HFFc6 (cell line): Measurements from ENCODE around the gene KMT5C. TPM values are rescaled to one million over a fixed set of nuclear protein-coding genes. Genes with fewer than 3 reads are reported as not detected.

Experiments used
- DNase-seq: peaks from one replicate; pipeline ENCODE4 v3.0.0-alpha.2; 2018
- H3K27ac Mint-ChIP-seq: 2 replicates; pipeline ENCODE4 v1.8.0; 2020; ENCODE audit warnings: mild to moderate bottlenecking, mixed read lengths
- H3K27me3 Mint-ChIP-seq: 2 replicates; pipeline ENCODE4 v1.8.0; 2021; ENCODE audit warnings: mild to moderate bottlenecking, moderate library complexity, mixed read lengths; ENCODE audit not compliant: insufficient read depth
- H3K36me3 Mint-ChIP-seq: 2 replicates; pipeline ENCODE4 v1.8.0; 2021; ENCODE audit warnings: low read depth, mixed read lengths
- H3K4me1 Mint-ChIP-seq: 2 replicates; pipeline ENCODE4 v1.8.0; 2020; ENCODE audit warnings: low read depth, mixed read lengths
- H3K4me3 Mint-ChIP-seq: 2 replicates; pipeline ENCODE4 v1.8.0; 2020; ENCODE audit warnings: mild to moderate bottlenecking, moderate library complexity, mixed read lengths
- H3K9me3 Mint-ChIP-seq: 2 replicates; pipeline ENCODE4 v1.8.0; 2020; ENCODE audit warnings: mild to moderate bottlenecking, mixed read lengths
- long read RNA-seq: library from polyadenylated mRNA; unstranded; transcript quantifications from one replicate; pipeline ENCODE4 v2.0.0, GENCODE V29; 2019
- total RNA-seq, 6 experiments: library from RNA; stranded (reverse); fragmentation: NEBNext Ultra II Directional; extraction: Animal tissue kit (Norgen Biotek cat#: 25700); gene quantifications; 2 replicates in 1 of 6; 3 replicates in 5 of 6; pipeline ENCODE4 v1.2.3, GENCODE V29; 2021
- TF ChIP-seq, protein P1 (sequence below): fragments of 200-600 bp; sonication (generic); IDR thresholded peaks from 2 replicates; pipeline ENCODE4 v1.5.0; 2021; ENCODE audit warnings: antibody characterized with exemption, mild to moderate bottlenecking

The KMT5C gene
- 1 to 10 TPM; 3.8 to 6.2 (median 4.4) TPM for total RNA-seq
- long read RNA-seq, partial matches to known transcripts, result 1 of 1 reads
- long read RNA-seq, other reads (novel, unspliced or antisense), result 0 of 1 reads

DNA sequence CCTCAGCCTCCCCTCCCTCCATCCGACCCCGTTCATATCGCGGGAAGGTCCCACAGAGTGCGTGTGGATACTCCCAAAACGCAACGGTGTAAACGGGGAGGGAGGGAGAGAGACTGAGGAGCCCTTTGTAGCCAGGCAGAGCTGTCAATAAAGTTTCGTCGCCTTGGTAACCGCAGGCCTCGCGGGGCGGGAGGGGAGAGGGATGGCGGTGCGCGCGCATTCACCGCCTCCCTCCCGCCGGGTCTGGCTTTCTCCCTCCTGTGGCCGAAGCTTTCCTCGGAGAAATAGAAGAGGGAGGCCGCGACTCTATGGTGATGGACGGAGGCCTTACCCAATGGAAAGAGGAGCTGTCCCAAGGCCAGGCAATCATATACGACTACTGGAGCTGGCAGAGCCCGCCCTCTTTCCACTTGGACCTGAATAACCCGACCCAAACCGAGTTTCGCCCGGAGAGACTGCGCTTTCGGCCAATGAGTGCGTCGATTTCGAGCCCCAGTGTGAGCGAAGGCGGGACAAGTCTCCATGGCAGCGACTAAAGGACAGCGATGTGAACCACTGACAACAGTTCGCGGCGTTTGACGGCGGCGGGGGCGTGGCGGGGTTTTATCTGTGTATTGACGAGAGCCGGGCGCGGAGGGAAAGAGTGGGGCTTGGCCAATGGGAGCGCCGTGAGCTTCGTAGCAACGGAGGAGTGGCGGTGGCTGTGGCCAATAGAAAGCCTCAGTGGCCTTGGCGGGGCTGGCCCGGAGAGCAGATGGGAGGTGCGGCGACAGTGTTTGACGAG, at the start of gene KMT5C:
Gene KMT5C, plus strand, starts transcription at position 772 of the 784 bp plus-strand sequence. CDS start 2,061 bp downstream, outside the sequence.
- Mint-ChIP-seq H3K27me3 (peaks cover 7% of the 10 kb centered on the region), H3K27ac (peak within 1 kb of the TSS; percentile 100)
- TF ChIP-seq, protein P1, sequence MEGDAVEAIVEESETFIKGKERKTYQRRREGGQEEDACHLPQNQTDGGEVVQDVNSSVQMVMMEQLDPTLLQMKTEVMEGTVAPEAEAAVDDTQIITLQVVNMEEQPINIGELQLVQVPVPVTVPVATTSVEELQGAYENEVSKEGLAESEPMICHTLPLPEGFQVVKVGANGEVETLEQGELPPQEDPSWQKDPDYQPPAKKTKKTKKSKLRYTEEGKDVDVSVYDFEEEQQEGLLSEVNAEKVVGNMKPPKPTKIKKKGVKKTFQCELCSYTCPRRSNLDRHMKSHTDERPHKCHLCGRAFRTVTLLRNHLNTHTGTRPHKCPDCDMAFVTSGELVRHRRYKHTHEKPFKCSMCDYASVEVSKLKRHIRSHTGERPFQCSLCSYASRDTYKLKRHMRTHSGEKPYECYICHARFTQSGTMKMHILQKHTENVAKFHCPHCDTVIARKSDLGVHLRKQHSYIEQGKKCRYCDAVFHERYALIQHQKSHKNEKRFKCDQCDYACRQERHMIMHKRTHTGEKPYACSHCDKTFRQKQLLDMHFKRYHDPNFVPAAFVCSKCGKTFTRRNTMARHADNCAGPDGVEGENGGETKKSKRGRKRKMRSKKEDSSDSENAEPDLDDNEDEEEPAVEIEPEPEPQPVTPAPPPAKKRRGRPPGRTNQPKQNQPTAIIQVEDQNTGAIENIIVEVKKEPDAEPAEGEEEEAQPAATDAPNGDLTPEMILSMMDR, result peak; percentile 41; the same call in 1 of the 2 replicates

DNA sequence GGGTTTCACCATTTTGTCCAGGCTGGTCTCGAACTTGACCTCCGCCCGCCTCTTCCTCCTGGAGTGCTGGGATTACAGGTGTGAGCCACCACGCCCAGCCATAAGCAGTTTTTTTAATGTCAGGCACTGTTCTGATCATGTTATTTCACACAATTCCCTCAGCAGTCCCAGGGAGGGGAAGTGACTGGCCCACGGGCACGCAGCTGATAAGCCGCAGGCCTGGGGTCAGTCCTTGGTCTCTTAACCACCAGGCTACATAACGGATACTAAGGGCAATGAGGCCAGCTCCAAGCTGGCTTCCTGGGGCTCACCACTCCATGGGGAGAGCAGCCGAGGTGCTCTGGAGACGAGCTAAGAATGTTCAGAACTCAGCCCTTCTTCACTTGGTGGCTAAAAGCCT, 42.4 kb upstream of the KMT5C start:
- H3K27ac Mint-ChIP-seq, result no peak overlapping the region
- H3K36me3 Mint-ChIP-seq, result peaks cover 8% of the 10 kb centered on the region; the same call in 1 of the 2 replicates
- peaks cover 2% of the 10 kb centered on the region for H3K27me3 Mint-ChIP-seq
- TF ChIP-seq, protein P1, result no peak
- 0 out of 2 replicates have a peak, but pooled peaks cover 7% of the 10 kb centered on the region for H3K4me1 Mint-ChIP-seq
- H3K9me3 Mint-ChIP-seq, result no peaks in the 10 kb centered on the region
- no peak for DNase-seq
- H3K4me3 Mint-ChIP-seq, result no peak overlapping the region

More for the DNA sequence above, at the start of gene KMT5C:
- Mint-ChIP-seq H3K9me3 (no peaks in the 10 kb centered on the region), H3K4me1 (peaks cover 23% of the 10 kb centered on the region), H3K4me3 (peak within 1 kb of the TSS; percentile 91), H3K36me3 (no peaks in the 10 kb centered on the region)
- DNase-seq, result peak; percentile 100

DNA sequence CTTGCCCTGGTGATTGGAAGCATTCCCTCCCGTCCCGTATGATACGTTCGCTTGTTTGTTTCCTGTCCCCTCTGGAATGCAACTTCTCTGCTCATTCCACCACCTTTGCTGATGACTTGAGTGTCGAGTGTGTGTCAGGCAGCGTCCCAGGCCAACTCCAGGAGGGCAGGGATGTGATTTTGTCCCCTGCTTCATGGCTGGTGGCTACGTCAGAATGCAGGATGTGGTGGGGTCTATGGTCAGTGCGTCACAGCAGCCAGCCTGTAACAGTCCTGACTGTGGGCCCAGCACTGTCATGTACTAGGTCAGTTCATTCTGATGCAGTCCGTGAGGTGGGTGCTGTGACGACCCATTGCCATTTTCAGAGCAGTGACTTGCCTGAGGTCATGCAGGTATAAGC, 39.7 kb upstream of the KMT5C start:
- Mint-ChIP-seq H3K9me3 (no peaks in the 10 kb centered on the region), H3K27ac (no peak overlapping the region), H3K4me3 (no peak overlapping the region), H3K27me3 (peaks cover 2% of the 10 kb centered on the region), H3K4me1 (0 out of 2 replicates have a peak, but pooled peaks cover 7% of the 10 kb centered on the region), H3K36me3 (peaks cover 8% of the 10 kb centered on the region; the same call in 1 of the 2 replicates)
- DNase-seq, result no peak
- TF ChIP-seq, protein P1, result no peak

DNA sequence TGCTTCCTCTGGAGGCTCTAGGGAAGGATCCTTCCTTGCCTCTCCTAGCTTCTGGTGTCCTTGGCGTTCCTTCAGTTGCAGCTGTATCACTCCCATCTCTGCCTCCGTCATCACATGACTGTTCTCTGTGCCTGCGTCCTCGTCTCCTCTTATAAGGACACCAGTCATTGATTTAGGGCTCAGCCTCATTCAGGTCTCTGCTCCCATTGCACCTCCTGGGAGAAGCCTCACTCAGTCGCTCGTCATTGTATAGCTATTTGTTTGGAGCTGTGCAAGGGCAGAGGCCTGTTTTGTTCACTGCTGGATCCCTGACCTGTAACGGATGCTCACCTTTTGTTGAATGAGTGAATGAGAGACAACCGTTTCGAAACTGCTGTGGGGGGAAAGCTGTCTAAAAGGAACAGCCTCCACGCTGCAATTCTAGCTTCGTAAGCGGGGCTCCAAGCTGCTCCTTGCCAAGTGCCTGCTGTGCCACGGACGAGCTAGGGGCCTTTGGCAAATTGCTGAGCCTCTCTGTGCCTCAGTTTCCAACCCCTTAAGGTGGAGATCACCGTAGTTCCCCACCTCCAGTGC, 38.7 kb upstream of the KMT5C start:
- no peak for DNase-seq
- Mint-ChIP-seq H3K27ac (no peak overlapping the region), H3K36me3 (peaks cover 7% of the 10 kb centered on the region; the same call in 1 of the 2 replicates), H3K27me3 (peaks cover 2% of the 10 kb centered on the region), H3K4me3 (peak overlapping the region; percentile 74; the same call in 1 of the 2 replicates), H3K9me3 (no peaks in the 10 kb centered on the region), H3K4me1 (0 out of 2 replicates have a peak, but pooled peaks cover 7% of the 10 kb centered on the region)
- TF ChIP-seq, protein P1, result no peak

DNA sequence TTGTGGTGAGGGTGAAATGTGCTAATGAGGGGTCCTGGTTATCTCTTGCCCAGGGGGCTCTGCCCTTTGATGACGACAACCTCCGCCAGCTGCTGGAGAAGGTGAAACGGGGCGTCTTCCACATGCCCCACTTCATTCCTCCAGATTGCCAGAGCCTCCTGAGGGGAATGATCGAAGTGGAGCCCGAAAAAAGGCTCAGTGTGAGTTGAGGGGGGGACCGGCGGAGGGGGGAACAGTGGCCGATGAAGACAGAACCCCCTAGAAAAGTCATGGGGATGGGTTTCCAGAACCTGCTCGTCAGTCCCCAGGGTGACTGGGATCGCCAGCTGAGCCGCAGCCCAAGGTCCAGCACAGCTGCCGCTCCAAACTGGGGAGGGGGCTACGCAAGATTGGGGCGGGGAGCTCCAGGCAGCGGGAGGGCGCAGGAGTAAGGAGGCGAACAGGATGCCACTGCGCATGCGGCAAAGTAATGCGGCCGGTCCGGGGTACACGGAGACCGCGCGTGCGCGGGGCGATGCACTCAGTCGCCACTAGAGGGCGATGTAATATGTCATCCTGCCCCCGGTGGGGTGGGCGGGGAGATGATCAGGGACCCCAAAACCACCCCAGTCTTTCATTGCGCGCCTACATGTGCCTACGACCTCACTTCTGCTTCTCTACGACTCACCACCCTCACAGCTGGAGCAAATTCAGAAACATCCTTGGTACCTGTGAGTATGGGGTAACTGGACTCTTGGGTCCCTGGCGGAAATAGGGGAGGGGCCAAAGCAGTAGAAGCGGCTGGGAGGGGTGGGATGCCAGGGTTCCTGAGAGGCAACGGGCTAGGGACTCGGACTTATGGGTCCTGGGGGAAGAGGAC, 38.0 kb upstream of the KMT5C start:
- Mint-ChIP-seq H3K36me3 (peaks cover 10% of the 10 kb centered on the region; the same call in 1 of the 2 replicates), H3K9me3 (no peaks in the 10 kb centered on the region), H3K27ac (no peak overlapping the region), H3K4me3 (peak overlapping the region; percentile 74), H3K4me1 (0 out of 2 replicates have a peak, but pooled peaks cover 7% of the 10 kb centered on the region), H3K27me3 (peaks cover 2% of the 10 kb centered on the region)
- TF ChIP-seq, protein P1, result peak; percentile 99
- peak; percentile 68 for DNase-seq
